Activated CD8-positive, alpha-beta memory T cell treated with anti-CD3 and anti-CD28 coated beads for 36 hours (primary cell): Measurements from ENCODE around the gene SLC35F3. TPM values are rescaled to one million over a fixed set of nuclear protein-coding genes. Genes with fewer than 3 reads are reported as not detected.
"Not testable (repeated sequence)": the region's sequence is repeated elsewhere in the genome, so short reads cannot be mapped to it uniquely, and the experiment has no call there.

Experiments
- CTCF ChIA-PET: fragments of 350-600 bp; sonication (Branson Sonifier 250); formaldehyde crosslinking; loops from one replicate; lab custom pipeline; 2021; ENCODE audit warnings: antibody characterized with exemption; lab: Charles Lee
- POLR2A ChIA-PET: fragments of 350-600 bp; sonication (Branson Sonifier 250); formaldehyde crosslinking; loops from one replicate; lab custom pipeline; 2021; ENCODE audit warnings: antibody characterized with exemption; lab: Charles Lee
- total RNA-seq, 2 experiments: library from RNA; stranded (reverse); gene quantifications; one replicate each; pipeline ENCODE4 v1.2.3, GENCODE V29; 2021

Gene SLC35F3
- total RNA-seq, 2 experiments from 2014 or later = 8.3 to 9.0 TPM

DNA sequence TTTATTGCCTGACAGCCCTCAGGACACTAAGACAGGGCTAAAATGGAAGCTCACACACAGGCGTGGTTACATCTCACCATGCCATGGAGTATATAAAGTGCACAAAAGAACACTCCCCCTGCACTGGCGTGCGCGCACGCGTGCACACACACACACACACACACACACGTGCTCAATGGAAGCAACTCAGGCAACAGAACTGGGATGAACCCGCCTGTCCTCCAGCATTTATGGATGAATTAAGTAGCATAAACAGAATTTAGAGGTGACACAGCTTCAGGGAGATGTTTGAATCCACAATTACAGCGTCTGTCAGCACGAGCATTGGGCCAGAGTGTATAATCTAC, 322.3 kb downstream of the SLC35F3 start:
- POLR2A ChIA-PET = no interaction called here
- CTCF ChIA-PET = no interaction called here

DNA sequence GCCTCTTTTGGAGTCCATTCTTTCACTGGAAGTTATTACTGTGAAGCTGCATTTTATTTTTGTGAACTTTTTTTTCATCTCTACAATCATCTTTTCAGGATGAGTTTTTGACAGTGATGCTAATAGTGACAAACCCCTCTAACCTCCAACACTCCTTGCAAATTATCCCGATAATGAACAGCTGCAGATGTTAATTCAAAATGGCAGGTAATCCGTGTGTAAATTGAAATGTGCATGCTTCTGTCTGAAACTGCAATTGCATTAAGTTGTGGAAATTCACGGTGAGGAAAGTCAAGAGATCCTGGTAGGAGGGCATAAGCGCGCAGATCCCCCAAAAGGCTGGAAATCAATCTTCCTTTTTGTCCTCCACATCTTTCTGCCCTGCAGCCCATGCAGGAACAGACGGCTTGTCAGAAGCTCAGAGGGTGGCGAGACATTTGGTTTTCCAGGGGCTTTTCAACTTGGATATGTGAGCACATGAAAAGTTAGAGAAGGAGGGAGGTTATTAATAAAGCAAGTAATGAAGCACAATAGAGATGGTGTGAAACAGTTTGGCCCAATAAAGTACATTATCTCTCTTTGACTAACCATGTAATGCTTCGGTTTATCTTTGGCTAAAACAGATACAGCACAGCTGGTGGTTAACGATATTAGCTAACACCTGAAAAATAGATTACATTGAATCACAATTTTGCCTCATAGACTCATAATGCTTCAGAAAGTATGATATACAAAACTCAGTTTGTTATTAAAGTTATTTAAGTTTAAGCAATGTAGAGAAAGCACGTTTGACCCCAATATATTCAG, 325.3 kb downstream of the SLC35F3 start:
- POLR2A ChIA-PET = no interaction called here
- CTCF ChIA-PET = no interaction called here

GRCh38 chr1:234230414-234230862, 326.0 kb downstream of the SLC35F3 start:
- POLR2A ChIA-PET = no interaction called here
- CTCF ChIA-PET = no interaction called here

GRCh38 chr1:234231061-234231892, 326.8 kb downstream of the SLC35F3 start:
- POLR2A ChIA-PET = no interaction called here

GRCh38 chr1:234231893-234232276, 327.4 kb downstream of the SLC35F3 start:
- POLR2A ChIA-PET = no interaction called here

More at GRCh38 chr1:234231061-234231892, 326.8 kb downstream of the SLC35F3 start:
- CTCF ChIA-PET = no interaction called here

GRCh38 chr1:234234199-234234598, 329.7 kb downstream of the SLC35F3 start:
- POLR2A ChIA-PET = no interaction called here
- CTCF ChIA-PET = no interaction called here

More at GRCh38 chr1:234231893-234232276, 327.4 kb downstream of the SLC35F3 start:
- CTCF ChIA-PET = no interaction called here

DNA sequence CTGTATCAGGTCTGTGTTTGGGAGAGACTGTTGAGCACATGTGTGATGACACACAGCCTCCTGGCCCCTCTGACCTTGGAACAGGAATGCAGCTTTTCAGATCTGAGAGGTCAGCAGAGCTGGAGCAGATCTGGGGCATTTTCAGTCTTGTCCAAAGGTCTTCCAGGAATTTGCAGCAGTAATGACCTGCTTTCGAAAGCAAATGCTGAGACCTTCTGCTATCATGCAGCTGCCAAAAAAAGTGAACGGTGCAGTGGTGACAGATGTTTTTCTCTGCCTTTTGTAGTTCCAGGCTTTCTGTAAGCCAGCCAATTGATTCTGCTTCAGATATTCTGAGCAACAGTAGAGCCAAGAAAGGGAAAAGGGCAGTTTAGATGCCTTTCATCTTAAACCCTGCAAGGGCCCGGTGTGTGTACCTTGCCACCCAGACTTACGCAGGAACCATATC, 331.0 kb downstream of the SLC35F3 start:
- ChIA-PET POLR2A (no interaction called here), CTCF (no interaction called here)

GRCh38 chr1:234237393-234237792, 332.9 kb downstream of the SLC35F3 start:
- CTCF ChIA-PET = no interaction called here
- POLR2A ChIA-PET = no interaction called here

DNA sequence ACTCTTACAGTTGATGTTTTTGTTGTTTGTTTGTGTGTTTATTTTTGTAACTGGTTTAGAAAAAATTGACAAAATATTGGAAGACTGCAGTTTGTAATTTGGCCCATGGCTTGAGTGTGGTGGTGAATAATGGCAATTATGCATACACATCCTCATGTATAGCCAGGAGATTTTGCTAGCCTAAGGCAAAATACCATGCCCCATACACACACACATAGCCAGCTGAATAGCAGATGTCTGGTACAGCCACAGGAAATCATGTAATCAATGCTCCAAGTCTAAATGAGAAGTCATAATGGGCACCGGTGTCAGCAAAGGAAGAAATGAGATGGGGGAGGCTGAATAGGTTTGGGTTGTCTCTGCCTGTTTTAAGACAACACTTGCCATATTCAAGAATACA, 333.6 kb downstream of the SLC35F3 start:
- POLR2A ChIA-PET = no interaction called here
- CTCF ChIA-PET = interaction anchor here (0.9 kb wide), 1 partner anchor 26 kb away, joined by 3 read pairs; no protein-coding TSS in a partner anchor

DNA sequence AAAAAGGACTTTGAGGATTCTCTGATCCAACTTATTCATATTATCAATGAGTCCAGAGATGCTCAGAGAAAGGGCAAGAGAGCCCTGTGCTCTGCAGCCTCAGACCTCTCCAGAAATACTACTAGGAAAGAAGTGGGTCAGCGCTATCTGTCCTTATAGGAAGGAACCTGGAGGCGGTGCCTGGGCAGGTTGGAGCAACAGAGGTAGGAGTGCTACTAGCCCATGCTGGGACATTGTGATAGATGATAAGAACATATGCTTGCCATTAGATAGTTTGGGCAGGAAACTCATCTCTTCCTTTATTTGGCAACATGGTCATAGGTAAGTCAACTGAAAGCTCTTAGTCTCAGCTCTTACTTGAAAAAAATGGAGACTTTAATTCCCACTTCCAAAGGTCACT, 335.0 kb downstream of the SLC35F3 start:
- POLR2A ChIA-PET = no interaction called here
- CTCF ChIA-PET = no interaction called here

DNA sequence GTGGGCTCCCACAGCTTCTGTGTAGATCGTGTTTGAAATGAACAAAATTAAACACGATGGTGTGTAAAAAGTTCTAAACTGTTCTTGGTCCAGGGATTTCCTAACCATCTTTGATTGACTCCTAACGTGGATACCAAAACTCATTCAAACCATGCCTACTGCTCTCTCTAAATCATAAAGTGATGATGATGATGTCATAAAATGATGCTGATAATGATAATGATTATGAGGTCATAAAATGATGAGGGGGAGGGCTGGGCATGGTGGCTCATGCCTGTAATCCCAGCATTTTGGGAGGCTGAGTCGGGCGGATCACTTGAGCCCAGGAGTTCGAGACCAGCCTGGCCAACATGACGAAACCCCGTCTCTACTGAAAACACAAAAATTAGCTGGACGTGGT, 335.5 kb downstream of the SLC35F3 start:
- ChIA-PET CTCF (no interaction called here), POLR2A (no interaction called here)

GRCh38 chr1:234240680-234241079, 336.2 kb downstream of the SLC35F3 start:
- POLR2A ChIA-PET = no interaction called here
- CTCF ChIA-PET = interaction anchor here (1.0 to 1.3 kb wide), 2 partner anchors 19 to 30 kb away, joined by 3 read pairs; no protein-coding TSS in a partner anchor

GRCh38 chr1:234241941-234242490, 337.5 kb downstream of the SLC35F3 start:
- CTCF ChIA-PET = interaction anchor here (1.3 kb wide), 1 partner anchor 29 kb away, joined by 3 read pairs; no protein-coding TSS in a partner anchor
- POLR2A ChIA-PET = no interaction called here

DNA sequence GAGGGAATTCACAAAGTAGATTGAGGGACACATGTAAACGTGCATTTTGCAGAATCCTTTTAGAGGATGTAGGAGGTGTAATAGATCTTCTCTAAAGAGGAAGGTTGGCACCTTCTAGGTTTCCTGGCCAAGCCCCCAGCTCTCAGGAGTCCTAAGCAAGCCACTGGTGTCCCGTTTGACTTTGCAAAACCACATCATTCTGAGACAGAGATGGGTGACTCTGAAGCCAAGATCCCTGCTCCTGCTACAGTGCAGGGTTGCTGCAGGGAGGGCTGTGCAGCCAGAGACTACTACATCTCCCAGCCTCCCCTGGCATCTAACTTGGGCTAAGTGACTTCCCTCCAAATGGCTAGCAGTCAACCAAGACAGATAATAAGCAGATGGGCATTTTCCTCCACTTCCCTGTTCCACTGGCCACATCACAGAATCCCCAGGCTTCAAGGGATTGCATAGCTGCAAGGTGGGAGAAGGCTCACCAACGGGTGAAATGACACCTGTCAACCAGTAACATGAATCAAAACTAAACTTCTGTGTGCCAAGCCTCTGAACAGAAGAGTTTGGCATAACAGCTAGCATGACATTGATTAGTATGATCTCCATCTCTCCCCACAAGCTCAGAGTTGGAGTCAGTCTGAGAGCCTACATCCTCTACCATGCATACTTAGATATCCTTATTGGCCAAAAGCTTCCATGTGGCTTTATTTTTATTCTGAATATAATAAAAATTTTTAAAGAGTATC, 339.2 kb downstream of the SLC35F3 start:
- ChIA-PET POLR2A (no interaction called here), CTCF (no interaction called here)

- CTCF ChIA-PET = no interaction called here
- POLR2A ChIA-PET = interaction anchor here (0.7 kb wide), 1 partner anchor 64 kb away, joined by 9 read pairs; no protein-coding TSS in a partner anchor
These were observed 340.0 kb downstream of the SLC35F3 start for GRCh38 chr1:234244482-234244881.

- CTCF ChIA-PET = no interaction called here
- POLR2A ChIA-PET = no interaction called here
These were observed 342.2 kb downstream of the SLC35F3 start for GRCh38 chr1:234246638-234247116.

DNA sequence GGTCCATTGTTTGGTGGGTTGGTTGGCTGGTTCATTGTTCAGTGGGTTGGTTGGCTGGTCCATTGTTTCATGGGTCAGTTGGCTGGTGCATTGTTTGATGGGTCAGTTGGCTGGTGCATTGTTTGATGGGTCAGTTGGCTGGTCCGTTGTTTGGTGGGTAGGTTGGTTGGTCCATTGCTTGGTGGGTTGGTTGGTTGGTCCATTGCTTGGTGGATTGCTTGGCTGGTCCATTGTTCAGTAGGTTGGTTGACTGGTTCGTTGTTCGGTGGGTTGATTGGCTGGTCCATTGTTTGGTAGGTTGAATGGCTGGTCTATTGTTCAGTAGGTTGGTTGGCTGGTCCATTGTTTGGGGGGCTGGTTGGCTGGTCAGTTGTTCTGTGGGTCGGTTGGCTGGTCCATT, 343.3 kb downstream of the SLC35F3 start:
- CTCF ChIA-PET, POLR2A ChIA-PET: not testable (repeated sequence)

DNA sequence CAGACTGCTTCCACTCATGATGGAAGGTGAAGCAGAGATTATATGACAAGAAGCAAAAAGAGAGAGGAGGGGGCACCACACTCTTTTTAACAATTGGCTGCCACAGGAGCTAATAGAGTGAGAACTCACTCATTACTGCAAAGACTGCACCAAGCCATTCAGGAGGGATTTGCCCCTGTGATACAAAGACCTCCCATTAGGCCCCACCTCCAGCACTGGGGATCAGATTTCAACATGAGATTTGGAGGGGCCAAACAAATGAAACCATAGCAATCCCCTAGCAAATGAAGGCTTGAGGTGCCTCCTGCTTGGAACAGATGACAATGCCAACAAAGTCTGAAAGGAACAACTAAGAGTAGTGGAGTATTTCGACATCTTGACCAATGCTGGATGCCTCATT, 346.3 kb downstream of the SLC35F3 start:
- POLR2A ChIA-PET = no interaction called here
- CTCF ChIA-PET = no interaction called here

- CTCF ChIA-PET = no interaction called here
- POLR2A ChIA-PET = no interaction called here
These were observed 349.3 kb downstream of the SLC35F3 start for GRCh38 chr1:234253732-234254131.
